CD4-positive, alpha-beta T cell treated with Interleukin-10 for 1 hour (primary cell): ENCODE measurements around the gene TXLNG.
"Not testable (repeated sequence)": the region's sequence is repeated elsewhere in the genome, so short reads cannot be mapped to it uniquely, and the experiment has no call there.

ENCODE experiments used
- DNase-seq: peaks from one replicate; pipeline ENCODE4 v3.0.0-alpha.2; 2020

Gene TXLNG

GRCh38 chrX:16839219-16839851 lies 53.1 kb downstream of the TXLNG start:
- DNase-seq = no peak

DNA sequence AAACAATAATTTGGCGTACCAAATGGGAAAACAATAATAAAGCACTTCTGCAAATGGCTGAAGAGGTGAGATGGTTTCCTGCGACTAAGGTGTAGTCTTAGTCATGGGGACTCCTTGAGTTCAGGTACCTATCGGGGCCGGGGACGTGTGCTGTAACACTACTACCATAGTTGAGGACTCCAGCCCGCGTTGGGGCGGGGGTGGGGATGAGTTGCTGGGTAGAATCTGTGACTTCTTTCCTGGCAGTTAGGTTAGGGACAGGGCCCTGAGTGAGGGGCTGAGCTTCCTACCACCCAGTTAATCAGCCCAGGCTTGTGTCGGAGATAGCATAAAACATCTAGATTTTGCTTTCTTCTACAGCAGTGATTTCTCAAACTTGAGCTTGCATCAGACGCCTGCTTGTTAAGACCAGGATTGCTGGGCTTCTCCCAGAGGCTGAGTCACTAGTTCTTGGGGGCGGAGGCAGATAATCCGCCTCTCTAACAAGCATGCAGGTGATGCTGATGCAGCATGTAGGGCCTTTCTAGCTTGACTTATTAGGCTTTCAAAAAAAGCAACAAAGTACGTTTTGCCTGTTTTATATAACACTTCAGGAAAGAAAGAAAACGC lies 53.7 kb downstream of the TXLNG start:
- DNase-seq = no peak

DNA sequence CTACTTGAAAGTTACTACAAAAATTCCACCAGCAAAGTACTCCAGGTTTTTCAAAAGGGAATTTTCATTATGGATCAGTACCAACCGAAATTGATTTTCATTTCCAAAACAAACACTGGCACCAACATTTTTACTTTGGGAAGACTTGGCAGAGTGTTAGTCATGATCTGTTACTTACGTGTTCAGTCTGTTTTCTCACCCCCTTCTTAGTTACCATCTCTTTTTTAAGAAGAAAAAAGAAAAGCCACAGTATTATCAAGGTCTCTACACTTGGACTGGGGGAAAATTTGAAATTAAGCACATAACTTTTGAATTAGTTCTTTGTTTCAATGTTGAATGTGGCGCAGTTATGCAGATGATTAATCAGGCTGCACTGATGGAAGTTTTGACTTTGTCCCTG lies 56.4 kb downstream of the TXLNG start:
- no peak for DNase-seq

GRCh38 chrX:16843208-16843909 lies 57.1 kb downstream of the TXLNG start:
- no peak for DNase-seq

- DNase-seq = no peak
Measured at GRCh38 chrX:16845686-16846085, 59.4 kb downstream of the TXLNG start.

DNA sequence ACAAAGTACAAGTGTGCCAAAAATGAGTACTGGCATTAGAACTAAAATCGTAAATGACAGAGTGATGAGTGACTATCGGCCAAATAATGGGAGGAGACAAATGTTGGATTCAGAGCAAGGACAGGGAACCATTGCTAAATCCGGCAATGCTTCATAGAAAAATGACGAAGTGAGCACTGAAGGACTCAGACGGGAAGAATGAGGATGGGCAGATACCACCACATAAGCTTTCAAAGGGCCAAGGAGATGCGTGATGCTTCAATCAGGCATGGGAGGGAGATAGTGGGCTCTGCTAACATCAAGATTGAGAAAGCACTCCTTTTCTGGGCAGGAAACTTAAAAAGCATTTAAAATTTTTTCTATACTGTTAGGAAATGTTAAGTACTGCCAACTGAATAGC lies 62.3 kb downstream of the TXLNG start:
- no peak for DNase-seq

GRCh38 chrX:16851421-16851820 lies 65.2 kb downstream of the TXLNG start:
- DNase-seq = no peak

- DNase-seq = no peak
Measured at GRCh38 chrX:16851827-16852226, 65.6 kb downstream of the TXLNG start.

DNA sequence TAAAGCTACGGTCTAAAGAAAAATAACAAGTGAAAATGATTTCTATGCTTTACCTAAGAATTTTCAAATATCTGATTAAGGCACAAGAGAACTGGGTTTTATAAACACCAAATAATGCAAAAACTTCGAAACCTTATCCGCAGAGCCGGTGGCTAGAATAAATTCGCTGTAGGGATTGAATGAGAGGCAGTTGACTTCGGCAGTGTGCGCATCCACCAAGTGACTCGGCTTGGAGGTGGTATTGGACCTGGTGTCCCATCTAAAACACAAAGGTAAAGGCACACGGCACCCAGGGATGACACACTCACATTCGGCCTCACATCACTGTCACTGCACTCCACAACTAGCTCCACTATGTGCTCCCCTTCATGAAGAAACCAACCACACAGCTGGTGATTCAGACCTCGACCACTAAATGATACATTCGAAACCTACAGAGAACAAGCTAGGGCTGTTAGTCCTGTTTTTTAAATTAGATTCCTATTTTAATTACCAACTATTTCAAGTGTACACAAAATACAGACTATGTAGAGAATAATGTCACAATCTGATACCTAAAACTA lies 66.4 kb downstream of the TXLNG start:
- DNase-seq = no peak

- DNase-seq = no peak
Measured at GRCh38 chrX:16853537-16853936, 67.3 kb downstream of the TXLNG start.

DNA sequence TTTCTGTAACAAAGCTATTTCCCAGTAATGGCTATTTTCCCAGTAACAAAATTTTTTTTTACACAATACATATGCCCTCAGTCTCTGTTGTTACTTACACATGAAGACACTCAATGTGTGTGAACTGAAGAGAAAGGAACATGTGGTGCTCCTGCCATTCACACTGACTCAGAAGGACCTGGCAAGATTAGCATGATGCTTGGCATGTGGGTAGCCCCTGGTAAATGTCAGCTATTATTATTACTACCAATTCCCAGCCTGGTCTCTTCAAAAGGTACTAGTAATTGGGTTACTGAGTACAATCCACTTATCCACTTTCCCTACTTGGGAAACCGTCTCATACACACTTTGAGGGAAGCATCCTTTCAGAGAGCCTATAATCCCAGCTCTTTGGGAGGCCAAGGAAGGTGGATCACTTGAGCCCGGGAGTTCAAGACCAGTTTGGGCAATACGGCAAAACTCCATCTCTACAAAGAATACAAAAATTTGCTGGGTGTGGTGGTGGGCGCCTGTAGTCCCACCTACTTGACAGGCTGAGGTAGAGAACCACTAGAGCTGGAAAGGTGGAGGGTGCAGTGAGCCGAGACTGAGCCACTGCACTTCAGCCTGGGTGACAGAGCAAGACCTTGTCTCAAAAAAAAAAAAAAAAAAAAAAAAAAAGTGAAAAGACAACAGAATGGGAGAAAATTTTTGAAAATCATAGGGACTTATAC lies 69.3 kb downstream of the TXLNG start:
- DNase-seq = no peak

- DNase-seq = not testable (repeated sequence)
Measured at GRCh38 chrX:16856076-16856404, 69.8 kb downstream of the TXLNG start.

- no peak for DNase-seq
Measured at GRCh38 chrX:16856744-16857143, 70.5 kb downstream of the TXLNG start.

DNA sequence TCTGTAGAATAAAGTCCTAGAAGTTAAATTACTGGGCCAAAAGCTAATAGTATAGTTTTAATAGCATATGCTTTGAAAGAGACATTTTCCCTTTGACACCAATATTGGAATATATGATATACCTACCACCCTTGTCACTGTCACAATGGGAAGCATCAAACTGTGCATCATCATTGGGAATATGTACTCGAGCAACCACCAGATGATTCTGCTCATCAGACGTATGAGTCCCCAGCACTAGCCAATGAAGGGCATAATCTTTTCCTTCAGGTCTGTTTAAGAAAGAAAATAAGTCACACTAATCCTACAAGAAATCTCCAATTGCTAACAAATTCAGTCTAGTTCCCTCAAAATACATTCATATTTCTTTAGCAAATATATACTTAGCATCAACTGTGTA lies 76.6 kb downstream of the TXLNG start:
- DNase-seq = no peak

DNA sequence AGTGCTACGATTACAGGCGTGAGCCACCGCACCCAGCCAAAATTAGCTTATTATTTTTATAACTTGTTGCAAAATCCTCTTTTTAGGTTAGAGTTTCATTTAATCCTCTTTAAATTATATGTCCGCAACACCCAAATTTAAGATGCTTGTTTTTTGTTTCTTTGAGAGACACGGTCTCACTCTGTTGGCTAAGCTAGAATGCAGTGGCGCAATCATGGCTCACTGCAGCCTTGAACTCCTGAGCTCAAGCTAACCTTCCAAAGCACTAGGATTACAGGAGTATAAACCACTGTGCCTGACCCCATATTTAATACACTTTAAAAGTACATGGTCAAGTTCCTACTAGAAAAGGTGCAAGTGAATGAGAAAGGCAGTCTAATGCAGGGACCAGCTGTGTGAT lies 81.7 kb downstream of the TXLNG start:
- no peak for DNase-seq

DNA sequence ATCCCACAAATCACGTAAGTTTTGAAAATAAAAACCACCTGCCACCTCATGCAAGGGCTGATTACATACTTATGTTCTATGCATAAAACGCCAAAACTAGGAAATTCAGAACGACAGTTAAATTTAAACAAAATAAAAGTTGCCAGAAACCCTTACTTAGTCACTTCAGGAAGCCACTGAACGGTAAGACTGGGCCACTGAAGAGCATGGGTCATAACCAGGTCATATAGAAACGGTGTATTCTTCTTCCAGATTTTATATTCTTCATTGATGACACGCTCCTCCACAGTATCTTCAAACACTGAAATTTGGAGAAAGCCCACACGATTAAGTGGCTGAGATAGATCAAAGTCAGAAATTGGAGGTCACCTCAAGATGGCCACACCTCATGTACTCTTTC lies 82.7 kb downstream of the TXLNG start:
- DNase-seq = no peak

DNA sequence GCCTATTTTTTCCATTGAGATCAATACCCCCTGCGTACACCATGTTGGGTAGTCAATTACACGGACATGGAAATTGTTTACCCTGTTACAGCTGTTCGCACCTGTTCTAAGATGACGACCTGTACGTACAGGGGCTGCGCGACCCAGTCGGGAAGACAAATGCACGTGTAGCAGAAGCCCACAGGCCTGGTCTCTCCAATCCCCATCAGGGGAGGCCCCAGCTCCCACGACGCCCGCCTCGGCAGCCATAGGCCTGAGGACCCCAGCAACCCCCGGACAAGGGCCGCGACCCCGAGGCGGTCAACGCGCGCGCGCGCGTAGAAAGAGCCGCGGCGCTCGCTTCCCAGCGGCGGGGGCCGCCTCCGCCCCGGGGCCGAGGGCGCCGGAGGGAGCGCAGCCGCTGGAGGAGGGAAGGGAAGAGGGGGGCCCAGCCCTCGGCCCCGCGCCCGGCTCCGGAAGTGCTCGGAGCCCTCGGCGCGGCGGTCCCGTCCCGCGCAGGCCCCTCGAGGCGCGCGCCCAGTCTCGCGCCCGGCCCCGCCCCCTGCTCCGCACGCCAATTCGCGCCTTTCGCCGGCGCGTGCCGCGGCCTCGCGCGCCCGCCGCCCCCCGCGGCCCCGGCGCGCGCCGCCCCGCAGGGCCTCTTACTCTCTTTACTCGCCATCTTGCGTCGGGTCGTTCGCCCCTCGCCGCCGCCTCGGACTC lies 83.3 kb downstream of the TXLNG start:
- peak; percentile 56 for DNase-seq

DNA sequence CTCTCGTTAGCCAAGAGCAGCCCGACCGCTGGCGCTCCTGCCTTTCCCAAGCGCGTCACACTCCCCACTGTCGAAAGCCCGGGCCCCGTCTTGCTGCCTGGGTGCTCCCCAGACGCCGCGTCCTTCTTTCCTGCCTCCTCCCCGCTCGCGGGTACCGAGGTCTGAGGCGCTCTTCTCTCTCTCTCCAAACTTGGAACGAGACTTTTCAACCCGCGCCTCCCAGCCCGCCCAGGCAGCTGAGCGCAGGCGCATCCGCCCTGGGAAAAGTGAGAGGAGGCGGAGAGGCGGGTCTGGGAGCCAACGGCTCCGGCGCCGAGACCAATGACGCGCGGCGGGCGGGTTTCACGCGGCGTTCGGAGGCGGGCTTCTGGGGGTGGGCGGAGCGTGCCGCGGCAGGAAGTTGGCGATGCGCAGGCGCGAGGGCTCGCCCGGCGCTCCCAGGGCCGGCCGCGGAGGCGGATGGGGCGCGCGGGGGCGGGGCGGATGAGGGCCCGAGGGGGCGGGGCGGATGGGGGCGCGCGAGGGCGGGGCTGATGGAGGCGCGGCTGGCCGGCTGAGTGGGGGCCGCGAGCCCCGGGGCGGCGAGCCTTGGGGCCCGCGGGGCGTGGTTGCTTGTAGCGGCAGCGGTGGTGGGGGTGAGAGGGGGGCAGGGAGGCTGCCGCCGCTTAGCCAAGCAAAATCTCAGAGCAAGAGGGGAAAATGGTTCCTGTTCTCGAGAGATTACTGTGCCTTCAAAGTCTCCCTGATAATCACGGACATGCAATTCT lies 84.0 kb downstream of the TXLNG start, which contains the start of gene RBBP7:
Gene RBBP7 (minus strand): TSS at position 268 of the 767 bp plus-strand sequence. CDS start 309 bp downstream, outside the sequence.
- peak; percentile 92 for DNase-seq

DNA sequence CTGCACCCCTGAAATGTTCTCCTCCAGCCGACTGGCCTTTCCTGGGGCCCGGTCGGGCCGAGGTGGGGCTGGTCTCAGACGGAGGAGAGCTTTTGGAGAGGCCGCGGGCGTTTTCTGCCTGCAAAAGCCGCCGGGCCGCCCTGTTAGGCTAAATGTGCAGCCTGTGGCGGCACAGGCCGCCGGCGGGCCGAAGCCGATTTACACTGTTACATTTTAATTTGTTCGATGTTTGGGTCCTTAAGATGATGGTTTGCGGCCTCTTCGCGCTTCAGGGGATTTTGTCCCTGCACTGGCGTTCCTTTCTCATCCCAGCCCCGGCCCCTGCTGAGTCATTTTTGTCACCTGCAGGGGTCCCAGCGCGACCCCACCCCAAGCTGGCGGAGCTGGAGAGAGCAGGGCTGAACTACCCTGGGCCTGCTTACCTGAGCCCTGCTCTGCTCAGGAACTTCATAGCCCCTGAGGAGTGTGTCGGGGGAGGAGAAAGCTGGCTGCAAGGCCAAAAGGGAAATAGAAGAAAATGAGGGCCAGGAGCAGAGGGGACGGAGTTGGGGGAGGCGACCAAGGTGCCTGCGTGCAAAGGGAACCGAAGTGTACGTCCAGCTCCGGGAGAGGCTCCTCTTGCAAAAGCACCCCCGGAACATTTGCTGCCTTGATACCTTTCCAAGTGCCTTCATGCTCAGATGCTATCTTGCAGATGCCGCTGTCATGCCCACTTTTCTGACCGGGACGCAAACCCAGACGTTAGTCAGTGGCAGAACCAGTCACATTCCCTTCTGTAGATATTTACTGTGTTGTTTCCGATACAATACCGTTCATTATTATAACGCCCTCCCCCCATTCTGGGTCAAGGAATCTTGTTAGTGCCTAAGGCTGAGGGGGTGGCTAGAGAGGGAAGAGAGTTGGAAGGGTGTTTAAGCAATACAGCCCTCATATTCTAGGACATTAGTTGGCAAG lies 84.9 kb downstream of the TXLNG start:
- DNase-seq = no peak

GRCh38 chrX:16873106-16873505 lies 86.8 kb downstream of the TXLNG start:
- no peak for DNase-seq
